ENCODE results near the gene SGPL1. TPM values are rescaled to one million over a fixed set of nuclear protein-coding genes. Genes with fewer than 3 reads are reported as not detected.

The SGPL1 gene
- total and polyA plus RNA-seq, 2 of the 8 experiments (the other 6 are each of a cell fraction or from before 2014, with no cell fraction given), result 20.5 to 51.6 TPM

GRCh38 chr10:70863470-70864160 lies 47.9 kb downstream of the SGPL1 start:
- H4K8ac ChIP-seq (ENCODE audit: extremely low read depth, insufficient read depth, low read length), result no peak overlapping the region
- H3K27me3 ChIP-seq (replicated peaks in 1 of 4; ENCODE audit: control insufficient read depth in 3 of 4, extremely low read depth in 1 of 4, insufficient read depth in 3 of 4, low read length in 3 of 4), result no peaks in the 10 kb centered on the region
- no peak overlapping the region for H2BK15ac ChIP-seq (ENCODE audit: low read length)
- ChIA-PET CTCF (ENCODE audit: partially characterized antibody) (interaction anchor here (0.6 to 2.5 kb wide), 4 partner anchors 10 to 744 kb away, joined by 3 to 7 read pairs (median 5); no protein-coding TSS in a partner anchor), POLR2A (ENCODE audit: partially characterized antibody) (interaction anchor here (1.1 to 2.3 kb wide), 4 partner anchors 10 to 57 kb away, joined by 3 to 6 read pairs (median 4); no protein-coding TSS in a partner anchor)
- H3K23me2 ChIP-seq (ENCODE audit: low read depth, low read length), result no peaks in the 10 kb centered on the region
- H4K5ac ChIP-seq (ENCODE audit: insufficient read length, low read depth, low read length), result no peak overlapping the region
- TF ChIP-seq EZH2 (IDR thresholded peaks at IDR 0.05; ENCODE audit: low read depth, low read length, severe bottlenecking), result no peak
- TF ChIP-seq RAD21 (IDR thresholded peaks at IDR 0.05 in 1 of 2, conservative IDR thresholded peaks at IDR 0.05 in 1 of 2; ENCODE audit: low read depth in 2 of 2, low read length in 2 of 2), result peak in 1 of 2 experiments; percentile 14; a peak in 1 of 4 replicates
- no peak overlapping the region for H2BK12ac ChIP-seq (ENCODE audit: low read depth, low read length)
- H3K14ac ChIP-seq (ENCODE audit: insufficient read length), result no peak overlapping the region
- H3K56ac ChIP-seq (replicated peaks; ENCODE audit: insufficient read length, low read depth, low read length), result no peak overlapping the region
- no peak overlapping the region for H2AK5ac ChIP-seq (ENCODE audit: low read depth, low read length)
- no peak overlapping the region for H2AFZ ChIP-seq (ENCODE audit: low read length)
- no peak overlapping the region for H3K4ac ChIP-seq (replicated peaks; ENCODE audit: insufficient read length, low read depth, low read length)
- no peak overlapping the region for H3K27ac ChIP-seq (ENCODE audit: low read depth, low read length)
- H2BK20ac ChIP-seq (ENCODE audit: low read length), result no peak overlapping the region
- no peaks in the 10 kb centered on the region; a peak in 1 of 4 replicates for H3K9me3 ChIP-seq (ENCODE audit: insufficient read depth in 2 of 2, low read depth in 1 of 2, low read length in 1 of 2)
- no peaks in the 10 kb centered on the region for H4K20me1 ChIP-seq (replicated peaks in 1 of 2; ENCODE audit: control insufficient read depth in 1 of 2, insufficient read depth in 2 of 2, low read length in 2 of 2)
- no peak overlapping the region for H3K23ac ChIP-seq (ENCODE audit: insufficient read length)
- no peak overlapping the region for H3K4me2 ChIP-seq (ENCODE audit: insufficient read depth in 1 of 2, low read depth in 2 of 2, low read length in 2 of 2)
- H2BK5ac ChIP-seq (ENCODE audit: low read depth, low read length), result no peak overlapping the region
- FAIRE-seq, result no peak
- no peak overlapping the region for H2BK120ac ChIP-seq (replicated peaks; ENCODE audit: low read depth, low read length)
- H3K79me1 ChIP-seq (ENCODE audit: low read depth, low read length), result no peaks in the 10 kb centered on the region
- peaks cover 0 to 34% (median 20%) of the 10 kb centered on the region in 4 experiments; a peak in 6 of 8 replicates for H3K36me3 ChIP-seq (ENCODE audit: control insufficient read depth in 2 of 4, insufficient read depth in 4 of 4, low read length in 3 of 4)
- H3K79me2 ChIP-seq (ENCODE audit: control insufficient read depth in 1 of 2, insufficient read depth in 2 of 2, low read length in 2 of 2), result no peaks in the 10 kb centered on the region
- H3K4me1 ChIP-seq (replicated peaks in 1 of 4; ENCODE audit: control insufficient read depth in 3 of 4, insufficient read depth in 4 of 4, low read length in 3 of 4), result no peaks in the 10 kb centered on the region
- DNase-seq (ENCODE audit: low read depth in 1 of 2, low spot score in 2 of 2), result no peak
- H3K18ac ChIP-seq (ENCODE audit: extremely low read depth, low read length), result no peak overlapping the region
- no peak overlapping the region for H4K91ac ChIP-seq (replicated peaks; ENCODE audit: insufficient read length, low read length)
- H3K9ac ChIP-seq (replicated peaks in 1 of 4; ENCODE audit: extremely low read depth in 1 of 4, low read depth in 3 of 4, low read length in 3 of 4), result no peak overlapping the region
- no peak overlapping the region for H3K4me3 ChIP-seq (ENCODE audit: extremely low read depth in 1 of 4, insufficient read depth in 2 of 4, low read depth in 3 of 4, low read length in 4 of 4)
